HEK293 (cell line): ENCODE data around the gene RAB10.

ENCODE experiments used
- OSR2 ChIP-seq: fragments of 450-650 bp; formaldehyde crosslinking; IDR thresholded peaks from 2 replicates; pipeline ENCODE4 v1.5.1; 2016; ENCODE audit warnings: missing biosample characterization, missing genetic modification characterization
- RBAK ChIP-seq: fragments of 450-650 bp; formaldehyde crosslinking; IDR thresholded peaks from 2 replicates; pipeline ENCODE4 v1.5.1; 2016; ENCODE audit warnings: missing biosample characterization, missing genetic modification characterization
- REPIN1 ChIP-seq: fragments of 450-650 bp; formaldehyde crosslinking; IDR thresholded peaks from 2 replicates; pipeline ENCODE4 v1.5.1; 2017; ENCODE audit warnings: missing biosample characterization, missing genetic modification characterization, low read depth
- ZNF112 ChIP-seq: fragments of 450-650 bp; formaldehyde crosslinking; IDR thresholded peaks from 2 replicates; pipeline ENCODE4 v1.5.0; 2017; ENCODE audit warnings: missing biosample characterization, missing genetic modification characterization
- ZNF311 ChIP-seq: fragments of 450-650 bp; formaldehyde crosslinking; IDR thresholded peaks from 2 replicates; pipeline ENCODE4 v1.5.1; 2017; ENCODE audit warnings: missing biosample characterization, missing genetic modification characterization, borderline replicate concordance
- ZNF76 ChIP-seq: fragments of 450-650 bp; formaldehyde crosslinking; IDR thresholded peaks from 2 replicates; pipeline ENCODE4; 2016; ENCODE audit warnings: low read depth, missing biosample characterization, missing genetic modification characterization, borderline replicate concordance
- ZSCAN23 ChIP-seq: fragments of 450-650 bp; formaldehyde crosslinking; IDR thresholded peaks from 2 replicates; pipeline ENCODE4 v1.5.1; 2016; ENCODE audit warnings: missing biosample characterization, missing genetic modification characterization
- TF ChIP-seq, protein P1 (sequence below): fragments of 450-650 bp; formaldehyde crosslinking; IDR thresholded peaks from 2 replicates; pipeline ENCODE4 v1.5.1; 2017; ENCODE audit warnings: missing biosample characterization, missing genetic modification characterization
- TF ChIP-seq, protein P2 (sequence below): fragments of 450-650 bp; formaldehyde crosslinking; IDR thresholded peaks from 2 replicates; pipeline ENCODE4 v1.5.1; 2016; ENCODE audit warnings: missing biosample characterization, missing genetic modification characterization
- TF ChIP-seq, protein P3 (sequence below): fragments of 450-650 bp; formaldehyde crosslinking; IDR thresholded peaks from 2 replicates; pipeline ENCODE4 v1.5.1; 2017; ENCODE audit warnings: missing biosample characterization, missing genetic modification characterization
- TF ChIP-seq, protein P4 (sequence below): sonication (generic); formaldehyde crosslinking; IDR thresholded peaks from 2 replicates; pipeline ENCODE4 v1.8.1; 2022; ENCODE audit warnings: mild to moderate bottlenecking, moderate library complexity, missing genetic modification reagents
- TF ChIP-seq, protein P5 (sequence below): fragments of 450-650 bp; formaldehyde crosslinking; IDR thresholded peaks from 2 replicates; pipeline ENCODE4 v1.5.1; 2016; ENCODE audit warnings: missing biosample characterization, missing genetic modification characterization

DNA sequence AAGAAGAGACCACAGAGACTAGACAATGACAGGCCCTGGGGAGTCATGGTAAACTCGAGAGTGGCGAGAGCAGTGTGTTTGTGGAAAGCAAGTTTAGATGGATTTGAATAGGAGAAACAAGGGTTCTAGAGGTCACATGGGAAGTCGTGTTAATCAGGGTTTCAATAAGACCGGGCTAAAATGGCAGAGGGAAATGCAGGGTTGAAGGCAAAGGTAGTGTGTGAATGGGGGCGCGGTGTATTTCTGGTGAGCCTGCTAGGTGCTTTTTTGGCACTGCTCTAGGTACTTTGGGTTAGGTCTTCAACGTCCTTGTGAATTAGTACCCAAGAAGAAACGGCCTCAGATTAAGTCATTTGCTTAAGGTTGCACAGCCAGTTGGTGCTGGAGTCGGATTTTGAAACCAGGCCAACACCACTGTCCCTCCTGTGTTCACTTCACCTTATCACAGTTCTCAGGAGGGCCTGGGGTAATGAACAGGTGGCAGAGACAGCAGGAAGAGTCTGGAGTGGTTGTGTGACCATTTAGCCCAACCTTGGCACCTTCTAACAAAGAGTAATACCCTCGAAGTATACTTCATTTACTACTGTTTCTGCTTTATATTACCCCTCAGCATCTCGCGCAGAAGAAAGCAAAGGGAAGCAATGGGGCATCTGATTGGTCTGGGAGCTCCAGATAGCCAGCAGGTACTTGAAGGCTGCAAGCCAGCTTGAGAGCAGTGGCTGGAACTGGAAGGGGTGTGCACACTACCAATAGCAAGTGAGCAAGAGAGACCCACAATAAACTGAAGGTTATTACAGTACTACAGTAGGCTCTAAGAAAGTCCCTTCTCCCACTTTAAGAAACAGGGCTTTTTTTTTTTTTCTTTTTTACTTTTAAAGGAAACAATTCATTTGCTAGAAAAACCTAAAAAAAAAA is 105.6 kb downstream of the RAB10 start:
- TF ChIP-seq, protein P1, sequence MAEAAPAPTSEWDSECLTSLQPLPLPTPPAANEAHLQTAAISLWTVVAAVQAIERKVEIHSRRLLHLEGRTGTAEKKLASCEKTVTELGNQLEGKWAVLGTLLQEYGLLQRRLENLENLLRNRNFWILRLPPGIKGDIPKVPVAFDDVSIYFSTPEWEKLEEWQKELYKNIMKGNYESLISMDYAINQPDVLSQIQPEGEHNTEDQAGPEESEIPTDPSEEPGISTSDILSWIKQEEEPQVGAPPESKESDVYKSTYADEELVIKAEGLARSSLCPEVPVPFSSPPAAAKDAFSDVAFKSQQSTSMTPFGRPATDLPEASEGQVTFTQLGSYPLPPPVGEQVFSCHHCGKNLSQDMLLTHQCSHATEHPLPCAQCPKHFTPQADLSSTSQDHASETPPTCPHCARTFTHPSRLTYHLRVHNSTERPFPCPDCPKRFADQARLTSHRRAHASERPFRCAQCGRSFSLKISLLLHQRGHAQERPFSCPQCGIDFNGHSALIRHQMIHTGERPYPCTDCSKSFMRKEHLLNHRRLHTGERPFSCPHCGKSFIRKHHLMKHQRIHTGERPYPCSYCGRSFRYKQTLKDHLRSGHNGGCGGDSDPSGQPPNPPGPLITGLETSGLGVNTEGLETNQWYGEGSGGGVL (tag by site-specific recombination): no peak
- TF ChIP-seq OSR2 (tag by site-specific recombination) (no peak), REPIN1 (tag by site-specific recombination) (no peak), ZNF311 (tag by site-specific recombination) (no peak), ZSCAN23 (tag by site-specific recombination) (no peak), ZNF76 (tag by site-specific recombination) (no peak), RBAK (tag by site-specific recombination) (no peak), ZNF112 (no peak)
- TF ChIP-seq, protein P2, sequence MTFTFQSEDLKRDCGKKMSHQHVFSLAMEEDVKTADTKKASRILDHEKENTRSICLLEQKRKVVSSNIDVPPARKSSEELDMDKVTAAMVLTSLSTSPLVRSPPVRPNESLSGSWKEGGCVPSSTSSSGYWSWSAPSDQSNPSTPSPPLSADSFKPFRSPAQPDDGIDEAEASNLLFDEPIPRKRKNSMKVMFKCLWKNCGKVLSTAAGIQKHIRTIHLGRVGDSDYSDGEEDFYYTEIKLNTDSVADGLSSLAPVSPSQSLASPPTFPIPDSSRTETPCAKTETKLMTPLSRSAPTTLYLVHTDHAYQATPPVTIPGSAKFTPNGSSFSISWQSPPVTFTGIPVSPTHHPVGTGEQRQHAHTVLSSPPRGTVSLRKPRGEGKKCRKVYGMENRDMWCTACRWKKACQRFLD: no peak
- TF ChIP-seq, protein P3, sequence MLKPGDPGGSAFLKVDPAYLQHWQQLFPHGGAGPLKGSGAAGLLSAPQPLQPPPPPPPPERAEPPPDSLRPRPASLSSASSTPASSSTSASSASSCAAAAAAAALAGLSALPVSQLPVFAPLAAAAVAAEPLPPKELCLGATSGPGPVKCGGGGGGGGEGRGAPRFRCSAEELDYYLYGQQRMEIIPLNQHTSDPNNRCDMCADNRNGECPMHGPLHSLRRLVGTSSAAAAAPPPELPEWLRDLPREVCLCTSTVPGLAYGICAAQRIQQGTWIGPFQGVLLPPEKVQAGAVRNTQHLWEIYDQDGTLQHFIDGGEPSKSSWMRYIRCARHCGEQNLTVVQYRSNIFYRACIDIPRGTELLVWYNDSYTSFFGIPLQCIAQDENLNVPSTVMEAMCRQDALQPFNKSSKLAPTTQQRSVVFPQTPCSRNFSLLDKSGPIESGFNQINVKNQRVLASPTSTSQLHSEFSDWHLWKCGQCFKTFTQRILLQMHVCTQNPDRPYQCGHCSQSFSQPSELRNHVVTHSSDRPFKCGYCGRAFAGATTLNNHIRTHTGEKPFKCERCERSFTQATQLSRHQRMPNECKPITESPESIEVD (tag by site-specific recombination): no peak
- TF ChIP-seq, protein P4, sequence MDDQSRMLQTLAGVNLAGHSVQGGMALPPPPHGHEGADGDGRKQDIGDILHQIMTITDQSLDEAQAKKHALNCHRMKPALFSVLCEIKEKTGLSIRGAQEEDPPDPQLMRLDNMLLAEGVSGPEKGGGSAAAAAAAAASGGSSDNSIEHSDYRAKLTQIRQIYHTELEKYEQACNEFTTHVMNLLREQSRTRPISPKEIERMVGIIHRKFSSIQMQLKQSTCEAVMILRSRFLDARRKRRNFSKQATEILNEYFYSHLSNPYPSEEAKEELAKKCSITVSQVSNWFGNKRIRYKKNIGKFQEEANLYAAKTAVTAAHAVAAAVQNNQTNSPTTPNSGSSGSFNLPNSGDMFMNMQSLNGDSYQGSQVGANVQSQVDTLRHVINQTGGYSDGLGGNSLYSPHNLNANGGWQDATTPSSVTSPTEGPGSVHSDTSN (CRISPR knock-in tag): no peak
- TF ChIP-seq, protein P5, sequence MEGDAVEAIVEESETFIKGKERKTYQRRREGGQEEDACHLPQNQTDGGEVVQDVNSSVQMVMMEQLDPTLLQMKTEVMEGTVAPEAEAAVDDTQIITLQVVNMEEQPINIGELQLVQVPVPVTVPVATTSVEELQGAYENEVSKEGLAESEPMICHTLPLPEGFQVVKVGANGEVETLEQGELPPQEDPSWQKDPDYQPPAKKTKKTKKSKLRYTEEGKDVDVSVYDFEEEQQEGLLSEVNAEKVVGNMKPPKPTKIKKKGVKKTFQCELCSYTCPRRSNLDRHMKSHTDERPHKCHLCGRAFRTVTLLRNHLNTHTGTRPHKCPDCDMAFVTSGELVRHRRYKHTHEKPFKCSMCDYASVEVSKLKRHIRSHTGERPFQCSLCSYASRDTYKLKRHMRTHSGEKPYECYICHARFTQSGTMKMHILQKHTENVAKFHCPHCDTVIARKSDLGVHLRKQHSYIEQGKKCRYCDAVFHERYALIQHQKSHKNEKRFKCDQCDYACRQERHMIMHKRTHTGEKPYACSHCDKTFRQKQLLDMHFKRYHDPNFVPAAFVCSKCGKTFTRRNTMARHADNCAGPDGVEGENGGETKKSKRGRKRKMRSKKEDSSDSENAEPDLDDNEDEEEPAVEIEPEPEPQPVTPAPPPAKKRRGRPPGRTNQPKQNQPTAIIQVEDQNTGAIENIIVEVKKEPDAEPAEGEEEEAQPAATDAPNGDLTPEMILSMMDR: no peak
